Erythroblast (primary cell): ENCODE results near the gene GPC5.

Experiments
- GATA1 ChIP-seq: IDR thresholded peaks from 2 replicates; pipeline ENCODE4 v1.6.1; 2011; ENCODE audit warnings: low read depth, mild to moderate bottlenecking, control low read depth, low read length, moderate library complexity
- POLR2A ChIP-seq: IDR thresholded peaks from 2 replicates; pipeline ENCODE4 v1.6.1; 2011; ENCODE audit warnings: mild to moderate bottlenecking, low read length

DNA sequence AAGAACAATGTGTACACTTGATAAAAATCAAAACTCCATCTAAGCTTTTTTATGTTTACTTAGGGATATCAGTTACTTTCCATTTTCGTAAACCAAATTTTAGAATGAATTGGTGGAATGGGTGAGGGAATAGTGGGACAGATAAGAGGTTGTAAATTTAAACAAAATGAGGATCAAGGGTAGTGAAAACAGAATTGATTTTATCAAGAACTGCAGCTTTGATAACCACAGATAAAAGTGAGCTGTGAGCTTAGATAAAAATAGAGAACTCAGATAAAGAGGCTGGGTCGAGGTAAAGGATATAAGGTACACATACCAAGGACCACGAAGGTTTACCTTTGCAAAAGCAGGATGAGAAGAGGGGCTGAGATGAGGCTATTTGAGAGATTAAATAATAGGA is 1015.0 kb downstream of the GPC5 start:
- no peak for TF ChIP-seq POLR2A
- no peak for TF ChIP-seq GATA1
